Activated naive CD4-positive, alpha-beta T cell treated with anti-CD3 and anti-CD28 coated beads for 36 hours (primary cell): ENCODE measurements around the gene HMCN2. TPM values are rescaled to one million over a fixed set of nuclear protein-coding genes. Genes with fewer than 3 reads are reported as not detected.
"Not testable (repeated sequence)": the region's sequence is repeated elsewhere in the genome, so short reads cannot be mapped to it uniquely, and the experiment has no call there.

Experiments used
- CTCF ChIA-PET: fragments of 350-600 bp; sonication (Branson Sonifier 250); formaldehyde crosslinking; loops from one replicate; lab custom pipeline; 2021; ENCODE audit warnings: antibody characterized with exemption; lab: Charles Lee
- DNase-seq: peaks from one replicate; pipeline ENCODE4 v3.0.0-alpha.2; 2020
- H3K27ac Mint-ChIP-seq: one replicate; pipeline ENCODE4 v1.8.0; 2021; ENCODE audit warnings: mild to moderate bottlenecking, mixed read lengths
- H3K27me3 Mint-ChIP-seq: one replicate; pipeline ENCODE4 v1.8.0; 2021; ENCODE audit warnings: low read depth, mixed read lengths
- H3K36me3 Mint-ChIP-seq: one replicate; pipeline ENCODE4 v1.8.0; 2021; ENCODE audit warnings: low read depth, mixed read lengths
- H3K4me1 Mint-ChIP-seq: one replicate; pipeline ENCODE4 v1.8.0; 2021; ENCODE audit warnings: low read depth, mixed read lengths
- H3K4me3 Mint-ChIP-seq: one replicate; pipeline ENCODE4 v1.8.0; 2021; ENCODE audit warnings: mild to moderate bottlenecking, moderate library complexity, mixed read lengths
- H3K9me3 Mint-ChIP-seq: one replicate; pipeline ENCODE4 v1.8.0; 2021; ENCODE audit warnings: mixed read lengths
- intact Hi-C: fragments of 100-400 bp; cut with micrococcal nuclease; formaldehyde crosslinking; loops from one replicate; pipeline ENCODE4 v1.15.1; 2023
- total RNA-seq, 2 experiments: library from RNA; stranded (reverse); gene quantifications; one replicate each; pipeline ENCODE4 v1.2.3, GENCODE V29; 2021

Gene HMCN2
- total RNA-seq, 2 experiments from 2014 or later = not detected

- CTCF ChIA-PET = interaction anchor here (0.7 kb wide), 1 partner anchor 144 kb away, joined by 3 read pairs; no protein-coding TSS in a partner anchor
- H3K36me3 Mint-ChIP-seq = no peaks in the 10 kb centered on the region
- H3K4me3 Mint-ChIP-seq = no peak overlapping the region
- H3K4me1 Mint-ChIP-seq = no peaks in the 10 kb centered on the region
- peaks cover 12% of the 10 kb centered on the region for H3K27me3 Mint-ChIP-seq
- intact Hi-C loops = no loop called here
- no peaks in the 10 kb centered on the region for H3K9me3 Mint-ChIP-seq
- no peak for DNase-seq
- no peak overlapping the region for H3K27ac Mint-ChIP-seq
Measured at GRCh38 chr9:130336027-130336610, 70.6 kb downstream of the HMCN2 start.

GRCh38 chr9:130336885-130337284 is 71.3 kb downstream of the HMCN2 start:
- Mint-ChIP-seq H3K36me3 (no peaks in the 10 kb centered on the region), H3K4me1 (no peaks in the 10 kb centered on the region), H3K4me3 (no peak overlapping the region), H3K27me3 (peaks cover 12% of the 10 kb centered on the region), H3K9me3 (no peaks in the 10 kb centered on the region), H3K27ac (no peak overlapping the region)
- intact Hi-C loops = no loop called here
- no peak for DNase-seq
- CTCF ChIA-PET = interaction anchor here (0.6 kb wide), 1 partner anchor 555 kb away, joined by 3 read pairs; no protein-coding TSS in a partner anchor

- CTCF ChIA-PET = interaction anchor here (0.6 kb wide), 1 partner anchor 556 kb away, joined by 3 read pairs; no protein-coding TSS in a partner anchor
- H3K4me3 Mint-ChIP-seq = no peak overlapping the region
- DNase-seq = no peak
- H3K4me1 Mint-ChIP-seq = no peaks in the 10 kb centered on the region
- intact Hi-C loops = no loop called here
- H3K27me3 Mint-ChIP-seq = peaks cover 12% of the 10 kb centered on the region
- no peaks in the 10 kb centered on the region for H3K9me3 Mint-ChIP-seq
- H3K27ac Mint-ChIP-seq = no peak overlapping the region
- H3K36me3 Mint-ChIP-seq = no peaks in the 10 kb centered on the region
Measured at GRCh38 chr9:130337318-130337717, 71.8 kb downstream of the HMCN2 start.

GRCh38 chr9:130337784-130338380 is 72.3 kb downstream of the HMCN2 start:
- no peak for DNase-seq
- Mint-ChIP-seq H3K27ac (no peak overlapping the region), H3K36me3 (no peaks in the 10 kb centered on the region), H3K4me1 (no peaks in the 10 kb centered on the region), H3K27me3 (peaks cover 7% of the 10 kb centered on the region), H3K9me3 (no peaks in the 10 kb centered on the region), H3K4me3 (no peak overlapping the region)
- intact Hi-C loops = no loop called here
- CTCF ChIA-PET = no interaction called here

GRCh38 chr9:130338891-130339290 is 73.3 kb downstream of the HMCN2 start:
- H3K36me3 Mint-ChIP-seq, H3K27ac Mint-ChIP-seq, H3K4me3 Mint-ChIP-seq, CTCF ChIA-PET, intact Hi-C loops, H3K27me3 Mint-ChIP-seq, H3K4me1 Mint-ChIP-seq, DNase-seq, H3K9me3 Mint-ChIP-seq: not testable (repeated sequence)

- intact Hi-C loops = no loop called here
- no peak for DNase-seq
- CTCF ChIA-PET = no interaction called here
- Mint-ChIP-seq H3K4me1 (no peaks in the 10 kb centered on the region), H3K4me3 (no peak overlapping the region), H3K27ac (no peak overlapping the region), H3K27me3 (peaks cover 6% of the 10 kb centered on the region), H3K36me3 (no peaks in the 10 kb centered on the region), H3K9me3 (no peaks in the 10 kb centered on the region)
Measured at GRCh38 chr9:130339306-130339705, 73.7 kb downstream of the HMCN2 start.

- intact Hi-C loops = loop anchor here (10.0 kb wide), 1 partner anchor 455 kb away; no protein-coding TSS in a partner anchor
- Mint-ChIP-seq H3K27ac (no peak overlapping the region), H3K36me3 (no peaks in the 10 kb centered on the region), H3K4me3 (no peak overlapping the region), H3K4me1 (no peaks in the 10 kb centered on the region), H3K27me3 (peaks cover 4% of the 10 kb centered on the region), H3K9me3 (no peaks in the 10 kb centered on the region)
- DNase-seq = no peak
- CTCF ChIA-PET = interaction anchor here (0.5 to 0.9 kb wide), 2 partner anchors 30 to 578 kb away, joined by 3 read pairs; no protein-coding TSS in a partner anchor
Measured at GRCh38 chr9:130340011-130340410, 74.5 kb downstream of the HMCN2 start.

GRCh38 chr9:130340557-130340956 is 75.0 kb downstream of the HMCN2 start:
- not testable (repeated sequence) for H3K27me3 Mint-ChIP-seq, DNase-seq, H3K36me3 Mint-ChIP-seq, H3K9me3 Mint-ChIP-seq, H3K4me1 Mint-ChIP-seq, H3K4me3 Mint-ChIP-seq, H3K27ac Mint-ChIP-seq
- CTCF ChIA-PET = interaction anchor here (0.6 to 0.9 kb wide), 2 partner anchors 30 to 108 kb away, joined by 3 read pairs; no protein-coding TSS in a partner anchor
- intact Hi-C loops = loop anchor here (10.0 kb wide), 1 partner anchor 456 kb away; no protein-coding TSS in a partner anchor

GRCh38 chr9:130341128-130341527 is 75.6 kb downstream of the HMCN2 start:
- Mint-ChIP-seq H3K4me1 (no peaks in the 10 kb centered on the region), H3K36me3 (no peaks in the 10 kb centered on the region), H3K27me3 (no peaks in the 10 kb centered on the region), H3K4me3 (no peak overlapping the region), H3K27ac (no peak overlapping the region), H3K9me3 (no peaks in the 10 kb centered on the region)
- CTCF ChIA-PET = interaction anchor here (0.6 to 0.9 kb wide), 2 partner anchors 31 to 108 kb away, joined by 3 read pairs; no protein-coding TSS in a partner anchor
- intact Hi-C loops = loop anchor here (10.0 kb wide), 1 partner anchor 456 kb away; no protein-coding TSS in a partner anchor
- no peak for DNase-seq

GRCh38 chr9:130341839-130342713 is 76.5 kb downstream of the HMCN2 start:
- no peak for DNase-seq
- no peaks in the 10 kb centered on the region for H3K9me3 Mint-ChIP-seq
- H3K27ac Mint-ChIP-seq = no peak overlapping the region
- intact Hi-C loops = loop anchor here (2.0 to 10.0 kb wide), 2 partner anchors 99 to 457 kb away; no protein-coding TSS in a partner anchor
- no peaks in the 10 kb centered on the region for H3K4me1 Mint-ChIP-seq
- CTCF ChIA-PET = interaction anchor here (2.3 to 2.8 kb wide), 2 partner anchors 235 to 236 kb away, joined by 7 to 9 read pairs; no protein-coding TSS in a partner anchor
- H3K4me3 Mint-ChIP-seq = no peak overlapping the region
- H3K27me3 Mint-ChIP-seq = no peaks in the 10 kb centered on the region
- no peaks in the 10 kb centered on the region for H3K36me3 Mint-ChIP-seq

- no peak overlapping the region for H3K4me3 Mint-ChIP-seq
- intact Hi-C loops = loop anchor here (1.0 to 10.0 kb wide), 3 partner anchors 100 to 458 kb away; no protein-coding TSS in a partner anchor
- H3K36me3 Mint-ChIP-seq = no peaks in the 10 kb centered on the region
- H3K27me3 Mint-ChIP-seq = no peaks in the 10 kb centered on the region
- no peak overlapping the region for H3K27ac Mint-ChIP-seq
- H3K9me3 Mint-ChIP-seq = no peaks in the 10 kb centered on the region
- H3K4me1 Mint-ChIP-seq = no peaks in the 10 kb centered on the region
- CTCF ChIA-PET = interaction anchor here (2.3 to 2.8 kb wide), 2 partner anchors 235 to 237 kb away, joined by 7 to 9 read pairs; no protein-coding TSS in a partner anchor
- no peak for DNase-seq
Measured at GRCh38 chr9:130342714-130343085, 77.1 kb downstream of the HMCN2 start.
